GM13976 (cell line): ENCODE data around the gene NXN.
"Not testable (repeated sequence)": the region's sequence is repeated elsewhere in the genome, so short reads cannot be mapped to it uniquely, and the experiment has no call there.

Experiments
- DNase-seq: peaks from one replicate; pipeline ENCODE4 v3.0.0; 2012; ENCODE audit warnings: low spot score
- CTCF ChIP-seq: IDR thresholded peaks from 2 replicates; pipeline ENCODE4 v1.5.1; 2012; ENCODE audit warnings: borderline replicate concordance, mild to moderate bottlenecking; ENCODE audit not compliant: insufficient read depth; ENCODE audit errors: extremely low read depth, missing control alignments, control extremely low read depth
- in situ Hi-C: fragments of 300-500 bp; cut with MboI; formaldehyde crosslinking; loops from one replicate; pipeline ENCODE4 v1.12.0; 2022; ENCODE audit warnings: low sequenced_read_pairs, mixed read lengths, inconsistent platforms; ENCODE audit not compliant: unreplicated experiment

Gene NXN

GRCh38 chr17:850086-850850 lies 129.3 kb downstream of the NXN start:
- in situ Hi-C loops: no loop called here
- no peak for DNase-seq
- no peak for TF ChIP-seq CTCF

GRCh38 chr17:848402-848801 lies 131.2 kb downstream of the NXN start:
- in situ Hi-C loops: no loop called here
- TF ChIP-seq CTCF: no peak

GRCh38 chr17:846901-847843 lies 132.4 kb downstream of the NXN start:
- no peak for TF ChIP-seq CTCF
- DNase-seq: no peak
- in situ Hi-C loops: no loop called here

More at GRCh38 chr17:848402-848801, 131.2 kb downstream of the NXN start:
- no peak for DNase-seq

GRCh38 chr17:841313-841712 lies 138.3 kb downstream of the NXN start:
- TF ChIP-seq CTCF: no peak
- in situ Hi-C loops: no loop called here
- DNase-seq: no peak

GRCh38 chr17:838486-838885 lies 141.1 kb downstream of the NXN start:
- TF ChIP-seq CTCF: no peak
- in situ Hi-C loops: no loop called here
- no peak for DNase-seq

GRCh38 chr17:836151-836550 lies 143.4 kb downstream of the NXN start:
- DNase-seq: no peak
- in situ Hi-C loops: no loop called here
- no peak for TF ChIP-seq CTCF

GRCh38 chr17:835721-836120 lies 143.9 kb downstream of the NXN start:
- in situ Hi-C loops, DNase-seq: not testable (repeated sequence)
